ENCODE results near the gene OR10H1.

GRCh38 chr19:15863272-15863671 lies 47.8 kb upstream of the OR10H1 start:
- TF ChIP-seq POLR2AphosphoS5 (IDR thresholded peaks at IDR 0.05), result no peak
- no peak for TF ChIP-seq CTCF (IDR thresholded peaks at IDR 0.05 in 8 of 11, conservative IDR thresholded peaks at IDR 0.05 in 3 of 11)

All from spleen (tissue), 7 donors.